GM12892 (cell line): ENCODE data around the gene CLDN11.

Source experiments
- DNase-seq: peaks from one replicate; pipeline ENCODE4 v3.0.0; 2011; ENCODE audit not compliant: insufficient read length
- FAIRE-seq: peaks from 2 replicates; lab custom pipeline; 2011; peaks lifted over from hg19 to GRCh38; lab: Jason Lieb, UNC
- POLR2A ChIP-seq: IDR thresholded peaks from 2 replicates; pipeline ENCODE4 v1.6.1; 2011; ENCODE audit warnings: low read depth, low read length, control low read depth
- POLR2AphosphoS5 ChIP-seq: IDR thresholded peaks from 2 replicates; pipeline ENCODE4 v1.6.1; 2011; ENCODE audit warnings: low read depth, low read length, control low read depth
- TAF1 ChIP-seq: IDR thresholded peaks from 2 replicates; pipeline ENCODE4 v1.6.1; 2011; ENCODE audit warnings: low read depth, mild to moderate bottlenecking, control low read depth, low read length, borderline replicate concordance

The CLDN11 gene

GRCh38 chr3:170458285-170458684, 39.6 kb downstream of the CLDN11 start:
- FAIRE-seq (no peak), DNase-seq (no peak)
- no peak for TF ChIP-seq POLR2A
- no peak for TF ChIP-seq POLR2AphosphoS5
- no peak for TF ChIP-seq TAF1

- no peak for TF ChIP-seq POLR2A
- no peak for TF ChIP-seq TAF1
- TF ChIP-seq POLR2AphosphoS5 = no peak
- DNase-seq (no peak), FAIRE-seq (no peak)
These were observed 44.3 kb downstream of the CLDN11 start for GRCh38 chr3:170463011-170463410.

- no peak for FAIRE-seq
- DNase-seq = no peak
- no peak for TF ChIP-seq TAF1
- TF ChIP-seq POLR2AphosphoS5 = no peak
- no peak for TF ChIP-seq POLR2A
These were observed 47.3 kb downstream of the CLDN11 start for GRCh38 chr3:170465955-170466354.

- TF ChIP-seq POLR2AphosphoS5 (no peak), TAF1 (no peak), POLR2A (no peak)
- no peak for FAIRE-seq
- no peak for DNase-seq
These were observed 48.3 kb downstream of the CLDN11 start for GRCh38 chr3:170467007-170467406.

- TF ChIP-seq POLR2AphosphoS5 (no peak), POLR2A (no peak), TAF1 (no peak)
- FAIRE-seq (no peak), DNase-seq (no peak)
These were observed 49.0 kb downstream of the CLDN11 start for GRCh38 chr3:170467571-170468147.

- peak; percentile 17 for FAIRE-seq
- no peak for TF ChIP-seq POLR2AphosphoS5
- no peak for TF ChIP-seq TAF1
- TF ChIP-seq POLR2A = no peak
- no peak for DNase-seq
These were observed 50.7 kb downstream of the CLDN11 start for GRCh38 chr3:170469151-170470062.

- DNase-seq (no peak), FAIRE-seq (no peak)
- TF ChIP-seq POLR2AphosphoS5 (no peak), TAF1 (no peak), POLR2A (no peak)
These were observed 51.7 kb downstream of the CLDN11 start for GRCh38 chr3:170470063-170471016.

GRCh38 chr3:170471149-170471548, 52.5 kb downstream of the CLDN11 start:
- no peak for DNase-seq
- no peak for FAIRE-seq
- TF ChIP-seq POLR2AphosphoS5 (no peak), POLR2A (no peak), TAF1 (no peak)

GRCh38 chr3:170473358-170473757, 54.7 kb downstream of the CLDN11 start:
- DNase-seq (no peak), FAIRE-seq (no peak)
- TF ChIP-seq POLR2AphosphoS5 (no peak), POLR2A (no peak), TAF1 (no peak)

- TF ChIP-seq POLR2A (no peak), POLR2AphosphoS5 (no peak), TAF1 (no peak)
- FAIRE-seq (no peak), DNase-seq (no peak)
These were observed 56.5 kb downstream of the CLDN11 start for GRCh38 chr3:170475092-170475685.
